PC-9 (cell line): ENCODE data around the gene SPINK5. TPM values are rescaled to one million over a fixed set of nuclear protein-coding genes. Genes with fewer than 3 reads are reported as not detected.

ENCODE experiments used
- Bru-seq: library from RNA; stranded (reverse); fragments of 400-500 nt; gene quantifications from one replicate; lab custom pipeline; 2021; lab: Mats Ljungman, UMichigan
- BruChase-seq, 2 experiments: library from RNA; stranded (reverse); fragments of 400-500 nt; gene quantifications; one replicate each; lab custom pipeline; 2021; lab: Mats Ljungman, UMichigan
- BruUV-seq: library from RNA; stranded (reverse); fragments of 400-500 nt; replicated peaks from 2 replicates; lab custom pipeline; 2021; lab: Mats Ljungman, UMichigan
- CTCF ChIA-PET: fragments of 300-600 bp; sonication (Branson Sonifier 250); formaldehyde crosslinking; loops from one replicate; lab custom pipeline; 2022; ENCODE audit warnings: antibody characterized with exemption; lab: Charles Lee
- POLR2A ChIA-PET: fragments of 300-600 bp; sonication (Branson Sonifier 250); formaldehyde crosslinking; loops from one replicate; lab custom pipeline; 2022; ENCODE audit warnings: antibody characterized with exemption; ENCODE audit not compliant: unreplicated experiment; lab: Charles Lee
- DNase-seq, 2 experiments: peaks; one replicate each; pipeline versions ENCODE4 v3.0.0 to v3.0.0-alpha.2; 2015 to 2022; ENCODE audit warnings: mixed read lengths in 1 of 2
- H2AFZ ChIP-seq: fragments of 200-600 bp; sonication (generic); 2 replicates; pipeline ENCODE4 v1.8.1; 2017; ENCODE audit warnings: antibody characterized with exemption
- H3F3A ChIP-seq: fragments of 200-600 bp; sonication (generic); 2 replicates; pipeline ENCODE4 v1.8.1; 2017; ENCODE audit warnings: antibody characterized with exemption, mild to moderate bottlenecking, low read depth; ENCODE audit not compliant: insufficient read depth
- H3K27ac ChIP-seq: fragments of 200-600 bp; sonication (generic); 2 replicates; pipeline ENCODE4 v1.6.1; 2016; ENCODE audit warnings: mixed run types
- H3K27me3 ChIP-seq: fragments of 200-600 bp; sonication (generic); 2 replicates; pipeline ENCODE4 v1.6.1; 2016; ENCODE audit warnings: low read depth, mixed run types; ENCODE audit not compliant: insufficient read depth
- H3K36me3 ChIP-seq: fragments of 200-600 bp; sonication (generic); 2 replicates; pipeline ENCODE4 v1.6.1; 2016; ENCODE audit warnings: low read depth, mixed run types
- H3K4me1 ChIP-seq: fragments of 200-600 bp; sonication (generic); replicated peaks from 2 replicates; pipeline ENCODE4 v1.6.1; 2016; ENCODE audit warnings: mixed run types; ENCODE audit not compliant: insufficient read depth
- H3K4me2 ChIP-seq: fragments of 200-600 bp; sonication (generic); 2 replicates; pipeline ENCODE4 v1.6.1; 2017; ENCODE audit warnings: mixed run types
- H3K4me3 ChIP-seq: fragments of 200-600 bp; sonication (generic); 2 replicates; pipeline ENCODE4 v1.6.1; 2016; ENCODE audit warnings: mixed run types
- H3K79me2 ChIP-seq: fragments of 200-600 bp; sonication (generic); 2 replicates; pipeline ENCODE4 v1.6.1; 2017; ENCODE audit warnings: low read depth, mixed run types
- H3K9me2 ChIP-seq: fragments of 200-600 bp; sonication (generic); 2 replicates; pipeline ENCODE4 v1.8.1; 2017; ENCODE audit warnings: mild to moderate bottlenecking; ENCODE audit not compliant: insufficient read depth
- H3K9me3 ChIP-seq: fragments of 200-600 bp; sonication (generic); 2 replicates; pipeline ENCODE4 v1.8.1; 2016; ENCODE audit warnings: low read depth; ENCODE audit not compliant: insufficient read depth
- H4K20me1 ChIP-seq: fragments of 200-600 bp; sonication (generic); 2 replicates; pipeline ENCODE4 v1.8.1; 2017; ENCODE audit not compliant: insufficient read depth
- EZH2 ChIP-seq: fragments of 200-600 bp; sonication (generic); IDR thresholded peaks from 2 replicates; pipeline ENCODE4 v1.8.0; 2017; ENCODE audit warnings: antibody characterized with exemption, low read depth
- intact Hi-C: fragments of 100-400 bp; cut with micrococcal nuclease; formaldehyde crosslinking; loops from one replicate; pipeline ENCODE4 v1.10.0; 2022; ENCODE audit not compliant: unreplicated experiment
- long read RNA-seq: library from polyadenylated mRNA; stranded (forward); transcript quantifications from one replicate; pipeline ENCODE4 v2.0.0, GENCODE V29; 2022
- total RNA-seq: library from RNA; stranded (reverse); gene quantifications from 2 replicates; pipeline ENCODE4 v1.2.3, GENCODE V29; 2021
- TF ChIP-seq, protein P1 (sequence below): fragments of 200-600 bp; sonication (generic); conservative IDR thresholded peaks from 2 replicates; pipeline ENCODE4 v1.6.1; 2017; ENCODE audit warnings: mixed run types, antibody characterized with exemption, mild to moderate bottlenecking, moderate library complexity

Gene SPINK5, protein sequence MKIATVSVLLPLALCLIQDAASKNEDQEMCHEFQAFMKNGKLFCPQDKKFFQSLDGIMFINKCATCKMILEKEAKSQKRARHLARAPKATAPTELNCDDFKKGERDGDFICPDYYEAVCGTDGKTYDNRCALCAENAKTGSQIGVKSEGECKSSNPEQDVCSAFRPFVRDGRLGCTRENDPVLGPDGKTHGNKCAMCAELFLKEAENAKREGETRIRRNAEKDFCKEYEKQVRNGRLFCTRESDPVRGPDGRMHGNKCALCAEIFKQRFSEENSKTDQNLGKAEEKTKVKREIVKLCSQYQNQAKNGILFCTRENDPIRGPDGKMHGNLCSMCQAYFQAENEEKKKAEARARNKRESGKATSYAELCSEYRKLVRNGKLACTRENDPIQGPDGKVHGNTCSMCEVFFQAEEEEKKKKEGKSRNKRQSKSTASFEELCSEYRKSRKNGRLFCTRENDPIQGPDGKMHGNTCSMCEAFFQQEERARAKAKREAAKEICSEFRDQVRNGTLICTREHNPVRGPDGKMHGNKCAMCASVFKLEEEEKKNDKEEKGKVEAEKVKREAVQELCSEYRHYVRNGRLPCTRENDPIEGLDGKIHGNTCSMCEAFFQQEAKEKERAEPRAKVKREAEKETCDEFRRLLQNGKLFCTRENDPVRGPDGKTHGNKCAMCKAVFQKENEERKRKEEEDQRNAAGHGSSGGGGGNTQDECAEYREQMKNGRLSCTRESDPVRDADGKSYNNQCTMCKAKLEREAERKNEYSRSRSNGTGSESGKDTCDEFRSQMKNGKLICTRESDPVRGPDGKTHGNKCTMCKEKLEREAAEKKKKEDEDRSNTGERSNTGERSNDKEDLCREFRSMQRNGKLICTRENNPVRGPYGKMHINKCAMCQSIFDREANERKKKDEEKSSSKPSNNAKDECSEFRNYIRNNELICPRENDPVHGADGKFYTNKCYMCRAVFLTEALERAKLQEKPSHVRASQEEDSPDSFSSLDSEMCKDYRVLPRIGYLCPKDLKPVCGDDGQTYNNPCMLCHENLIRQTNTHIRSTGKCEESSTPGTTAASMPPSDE
- 0.13 TPM in 1 of 2 replicates, not detected in the other for total RNA-seq
- Bru-seq, nascent RNA = percentile 5 among the genes with signal in this experiment
- percentile 4 among the genes with signal in this experiment for BruChase-seq, experiment 1, labeled RNA remaining after a 2-hour chase
- percentile 3 among the genes with signal in this experiment for BruChase-seq, experiment 2, labeled RNA remaining after a 6-hour chase
- long read RNA-seq = 0 reads

DNA sequence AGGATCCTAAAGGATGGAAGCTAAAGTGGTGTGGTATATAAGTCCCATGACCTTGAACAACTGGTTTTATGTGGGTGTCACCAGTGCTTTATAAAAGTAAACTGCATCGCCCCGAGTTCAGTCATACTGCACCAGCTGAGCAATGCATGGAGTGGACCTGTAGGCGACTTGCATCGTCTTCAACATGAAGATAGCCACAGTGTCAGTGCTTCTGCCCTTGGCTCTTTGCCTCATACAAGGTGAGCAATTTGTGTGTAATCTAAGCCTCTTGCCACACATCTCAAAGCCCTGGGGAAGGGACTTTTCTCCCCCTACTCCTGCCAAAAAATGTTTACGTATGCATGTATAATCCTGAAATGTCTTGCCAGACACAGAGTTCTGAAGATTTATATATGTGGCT lies at the start of gene SPINK5:
Gene SPINK5, plus strand, starts transcription at position 120 of the 400 bp plus-strand sequence. Its CDS starts 65 bp downstream, at position 185.
- no peaks in the 10 kb centered on the region for H3F3A ChIP-seq
- no peak within 1 kb of the TSS for H3K4me3 ChIP-seq
- H3K27me3 ChIP-seq = no peaks in the 10 kb centered on the region
- TF ChIP-seq EZH2 = no peak
- TF ChIP-seq, protein P1, sequence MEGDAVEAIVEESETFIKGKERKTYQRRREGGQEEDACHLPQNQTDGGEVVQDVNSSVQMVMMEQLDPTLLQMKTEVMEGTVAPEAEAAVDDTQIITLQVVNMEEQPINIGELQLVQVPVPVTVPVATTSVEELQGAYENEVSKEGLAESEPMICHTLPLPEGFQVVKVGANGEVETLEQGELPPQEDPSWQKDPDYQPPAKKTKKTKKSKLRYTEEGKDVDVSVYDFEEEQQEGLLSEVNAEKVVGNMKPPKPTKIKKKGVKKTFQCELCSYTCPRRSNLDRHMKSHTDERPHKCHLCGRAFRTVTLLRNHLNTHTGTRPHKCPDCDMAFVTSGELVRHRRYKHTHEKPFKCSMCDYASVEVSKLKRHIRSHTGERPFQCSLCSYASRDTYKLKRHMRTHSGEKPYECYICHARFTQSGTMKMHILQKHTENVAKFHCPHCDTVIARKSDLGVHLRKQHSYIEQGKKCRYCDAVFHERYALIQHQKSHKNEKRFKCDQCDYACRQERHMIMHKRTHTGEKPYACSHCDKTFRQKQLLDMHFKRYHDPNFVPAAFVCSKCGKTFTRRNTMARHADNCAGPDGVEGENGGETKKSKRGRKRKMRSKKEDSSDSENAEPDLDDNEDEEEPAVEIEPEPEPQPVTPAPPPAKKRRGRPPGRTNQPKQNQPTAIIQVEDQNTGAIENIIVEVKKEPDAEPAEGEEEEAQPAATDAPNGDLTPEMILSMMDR = no peak
- H2AFZ ChIP-seq = no peak within 1 kb of the TSS
- ChIA-PET POLR2A (no interaction called here), CTCF (no interaction called here)
- no peak within 1 kb of the TSS for H3K27ac ChIP-seq
- H3K4me2 ChIP-seq = no peak within 1 kb of the TSS
- H3K9me3 ChIP-seq = no peaks in the 10 kb centered on the region
- H3K79me2 ChIP-seq = no peaks in the 10 kb centered on the region
- no peaks in the 10 kb centered on the region for H4K20me1 ChIP-seq
- no peaks in the 10 kb centered on the region for H3K9me2 ChIP-seq
- DNase-seq = no peak
- intact Hi-C loops = no loop called here
- H3K4me1 ChIP-seq = no peaks in the 10 kb centered on the region
- no TSS peak for BruUV-seq
- no peaks in the 10 kb centered on the region for H3K36me3 ChIP-seq

DNA sequence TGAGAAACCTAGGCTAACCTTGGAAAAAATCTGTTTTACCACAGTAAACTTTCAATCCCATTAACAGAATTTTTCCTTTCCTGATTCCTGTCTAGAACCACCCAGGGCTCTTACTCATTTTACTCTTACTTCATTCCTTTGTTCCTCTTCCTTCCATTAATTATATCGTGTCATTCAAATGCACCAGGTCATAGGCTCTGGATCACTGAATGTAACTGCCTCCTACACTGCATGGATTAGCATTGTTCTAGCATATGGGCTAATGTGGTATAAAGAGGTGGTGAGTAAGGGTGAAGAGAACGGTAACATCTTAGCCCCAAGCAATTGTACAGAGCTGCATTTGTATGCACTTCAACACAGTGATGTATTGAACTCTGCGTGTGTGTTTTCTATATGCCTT lies 49.5 kb upstream of the SPINK5 start:
- Histone ChIP-seq H3F3A (peaks cover 9% of the 10 kb centered on the region; the same call in 1 of the 2 replicates), H4K20me1 (no peaks in the 10 kb centered on the region), H3K27me3 (peaks cover 21% of the 10 kb centered on the region; the same call in 1 of the 2 replicates), H3K9me2 (no peaks in the 10 kb centered on the region), H3K27ac (no peak overlapping the region), H2AFZ (no peak overlapping the region), H3K4me3 (no peak overlapping the region), H3K9me3 (no peaks in the 10 kb centered on the region; the same call in 1 of the 2 replicates), H3K4me2 (no peak overlapping the region), H3K79me2 (no peaks in the 10 kb centered on the region), H3K36me3 (no peaks in the 10 kb centered on the region), H3K4me1 (peaks cover 27% of the 10 kb centered on the region)
- DNase-seq = no peak
- ChIA-PET POLR2A (no interaction called here), CTCF (no interaction called here)
- no TSS peak for BruUV-seq
- intact Hi-C loops = loop anchor here (5.0 kb wide), 4 partner anchors 62 to 368 kb away; partner anchors contain the start of gene FBXO38
- TF ChIP-seq, protein P1 = no peak
